ENCODE measurements around the gene POLD1. TPM values are rescaled to one million over a fixed set of nuclear protein-coding genes. Genes with fewer than 3 reads are reported as not detected.

The POLD1 gene
- total and polyA plus RNA-seq, 12 donors: 1.9 to 93.9 (median 17.8) TPM

GRCh38 chr19:50371914-50372475, 12.2 kb upstream of the POLD1 start:
- H3K27me3 ChIP-seq: no peaks in the 10 kb centered on the region
- 66 to 73% (median 69%) methylated on average over 10 of the region's 10 CpGs for WGBS, 4 donors
- no peaks in the 10 kb centered on the region for H3K9me3 ChIP-seq (replicated peaks in 1 of 3)
- H3K27ac ChIP-seq: no peak overlapping the region
- TF ChIP-seq POLR2A (IDR thresholded peaks at IDR 0.05): no peak
- TF ChIP-seq CTCF (IDR thresholded peaks at IDR 0.05): no peak
- H3K36me3 ChIP-seq (replicated peaks in 1 of 2): no peaks in the 10 kb centered on the region
- intact Hi-C loops (cut with DNase I): no loop called here
- no peak overlapping the region for H3K4me3 ChIP-seq
- DNase-seq: no peak
- no peaks in the 10 kb centered on the region for H3K4me1 ChIP-seq (replicated peaks in 1 of 2)

GRCh38 chr19:50376166-50377050, 7.7 kb upstream of the POLD1 start, which contains the start of gene NR1H2:
Gene NR1H2, plus strand, starts transcription at chr19:50376457. Its CDS starts 1,149 bp downstream, at chr19:50377606.
- DNase-seq: peak; percentile 95 to 98 (median 96)
- Histone ChIP-seq H3K9me3 (replicated peaks in 1 of 3) (no peaks in the 10 kb centered on the region), H3K27ac (peak within 1 kb of the TSS; percentile 86 to 100 (median 98)), H3K4me1 (replicated peaks in 1 of 2) (no peaks in the 10 kb centered on the region), H3K4me3 (peak within 1 kb of the TSS; percentile 63 to 95 (median 86)), H3K27me3 (no peaks in the 10 kb centered on the region), H3K36me3 (replicated peaks in 1 of 2) (peaks cover 0 to 41% of the 10 kb centered on the region in 2 donors)
- intact Hi-C loops (cut with DNase I): no loop called here
- 1 to 2% (median 1%) methylated on average over 43 to 67 of the region's 67 CpGs for WGBS, 4 donors
- TF ChIP-seq CTCF (IDR thresholded peaks at IDR 0.05) (no peak), POLR2A (IDR thresholded peaks at IDR 0.05) (peak; percentile 64 to 65)

- H3K4me1 ChIP-seq (replicated peaks in 1 of 2): no peaks in the 10 kb centered on the region
- H3K4me3 ChIP-seq: peak overlapping the region in 2 of 4 donors; percentile 87 to 95
- H3K27me3 ChIP-seq: no peaks in the 10 kb centered on the region
- peaks cover 0 to 47% of the 10 kb centered on the region in 2 donors for H3K36me3 ChIP-seq (replicated peaks in 1 of 2)
- WGBS, 4 donors: 46 to 56% (median 51%) methylated on average over 7 of the region's 7 CpGs
- no peaks in the 10 kb centered on the region for H3K9me3 ChIP-seq (replicated peaks in 1 of 3)
- intact Hi-C loops (cut with DNase I): no loop called here
- H3K27ac ChIP-seq: peak overlapping the region in 2 of 5 donors; percentile 98 to 100
- TF ChIP-seq CTCF (IDR thresholded peaks at IDR 0.05) (no peak), POLR2A (IDR thresholded peaks at IDR 0.05) (no peak)
- DNase-seq: peak in 3 of 7 donors; percentile 35 to 66 (median 43)
These were observed 7.1 kb upstream of the POLD1 start for GRCh38 chr19:50377051-50377461.

- Histone ChIP-seq H3K36me3 (replicated peaks in 1 of 2) (peaks cover 0 to 52% of the 10 kb centered on the region in 2 donors), H3K4me1 (replicated peaks in 1 of 2) (no peaks in the 10 kb centered on the region), H3K27me3 (no peaks in the 10 kb centered on the region), H3K9me3 (replicated peaks in 1 of 3) (no peaks in the 10 kb centered on the region), H3K27ac (no peak overlapping the region), H3K4me3 (no peak overlapping the region)
- TF ChIP-seq CTCF (IDR thresholded peaks at IDR 0.05): no peak
- TF ChIP-seq POLR2A (IDR thresholded peaks at IDR 0.05): no peak
- intact Hi-C loops (cut with DNase I): no loop called here
- WGBS, 4 donors: 77 to 82% (median 80%) methylated on average over 9 of the region's 9 CpGs
- DNase-seq: no peak
These were observed 6.6 kb upstream of the POLD1 start for GRCh38 chr19:50377517-50377916.
